SK-N-SH treated with all-trans-retinoic acid at 6 μM for 48 hours (cell line): Measurements from ENCODE around the gene ATF6.

Experiments used
- ATAC-seq: fragments of 200-7000 bp; cut with Tn5 transposase; 3 replicates; pipeline ENCODE4 v1.9.1; 2020; ENCODE audit warnings: mild to moderate bottlenecking, moderate library complexity
- ARNTL ChIP-seq: fragments of 450-650 bp; formaldehyde crosslinking; IDR thresholded peaks from 2 replicates; pipeline ENCODE4 v1.5.0; 2020; ENCODE audit warnings: low read depth, mild to moderate bottlenecking, moderate library complexity, borderline replicate concordance
- BACH2 ChIP-seq: fragments of 250-450 bp; sonication (Bioruptor Pico); IDR thresholded peaks from 2 replicates; pipeline ENCODE4 v1.9.0; 2021; ENCODE audit warnings: mild to moderate bottlenecking, borderline replicate concordance
- CREB5 ChIP-seq: fragments of 250-450 bp; sonication (Bioruptor Pico); IDR thresholded peaks from 2 replicates; pipeline ENCODE4 v1.5.1; 2020; ENCODE audit warnings: low read depth, mild to moderate bottlenecking, moderate library complexity
- CSRNP3 ChIP-seq: fragments of 250-450 bp; sonication (Bioruptor Pico); IDR thresholded peaks from 2 replicates; pipeline ENCODE4 v1.5.1; 2021; ENCODE audit warnings: mild to moderate bottlenecking, moderate library complexity
- GLIS3 ChIP-seq: fragments of 250-450 bp; sonication (Bioruptor Pico); IDR thresholded peaks from 2 replicates; pipeline ENCODE4 v1.5.0; 2020; ENCODE audit warnings: mild to moderate bottlenecking, moderate library complexity
- ISL1 ChIP-seq: fragments of 250-450 bp; sonication (Bioruptor Pico); IDR thresholded peaks from 2 replicates; pipeline ENCODE4 v2.1.2; 2022; ENCODE audit warnings: mild to moderate bottlenecking, moderate library complexity
- OSR1 ChIP-seq: fragments of 250-450 bp; sonication (Bioruptor Pico); IDR thresholded peaks from 2 replicates; pipeline ENCODE4 v1.8.0; 2022; ENCODE audit warnings: moderate library complexity, mild to moderate bottlenecking, inconsistent platforms
- PATZ1 ChIP-seq: fragments of 250-450 bp; sonication (Bioruptor Pico); IDR thresholded peaks from 2 replicates; pipeline ENCODE4 v1.8.0; 2020; ENCODE audit warnings: mild to moderate bottlenecking, moderate library complexity, borderline replicate concordance
- POU6F1 ChIP-seq: fragments of 250-450 bp; sonication (Bioruptor Pico); IDR thresholded peaks from 2 replicates; pipeline ENCODE4 v1.8.0; 2021; ENCODE audit warnings: low read depth, mild to moderate bottlenecking, moderate library complexity, borderline replicate concordance
- PPARA ChIP-seq: fragments of 250-450 bp; sonication (Bioruptor Pico); IDR thresholded peaks from 2 replicates; pipeline ENCODE4 v1.5.0; 2020; ENCODE audit warnings: mild to moderate bottlenecking, borderline replicate concordance
- RARB ChIP-seq: fragments of 250-450 bp; sonication (Bioruptor Pico); IDR thresholded peaks from 2 replicates; pipeline ENCODE4 v1.8.0; 2021; ENCODE audit warnings: mild to moderate bottlenecking, moderate library complexity
- SNAI2 ChIP-seq: fragments of 250-450 bp; sonication (Bioruptor Pico); IDR thresholded peaks from 2 replicates; pipeline ENCODE4 v1.5.0; 2020; ENCODE audit warnings: mild to moderate bottlenecking, moderate library complexity
- TOX ChIP-seq: fragments of 250-450 bp; sonication (Bioruptor Pico); IDR thresholded peaks from 2 replicates; pipeline ENCODE4 v1.8.0; 2021; ENCODE audit warnings: mild to moderate bottlenecking, moderate library complexity, borderline replicate concordance
- TSHZ2 ChIP-seq: fragments of 250-450 bp; sonication (Bioruptor Pico); IDR thresholded peaks from 2 replicates; pipeline ENCODE4 v1.5.0; 2020; ENCODE audit warnings: mild to moderate bottlenecking, moderate library complexity
- ZC3H10 ChIP-seq: fragments of 250-450 bp; sonication (Bioruptor Pico); IDR thresholded peaks from 2 replicates; pipeline ENCODE4 v1.5.1; 2021; ENCODE audit warnings: mild to moderate bottlenecking, moderate library complexity
- ZFP3 ChIP-seq: fragments of 250-450 bp; sonication (Bioruptor Pico); IDR thresholded peaks from 2 replicates; pipeline ENCODE4 v1.5.0; 2020; ENCODE audit warnings: mild to moderate bottlenecking, moderate library complexity
- ZFP30 ChIP-seq: fragments of 450-650 bp; formaldehyde crosslinking; IDR thresholded peaks from 2 replicates; pipeline ENCODE4 v1.5.0; 2022; ENCODE audit warnings: mild to moderate bottlenecking, moderate library complexity
- ZNF565 ChIP-seq: fragments of 450-650 bp; formaldehyde crosslinking; conservative IDR thresholded peaks from 2 replicates; pipeline ENCODE4 v1.5.0; 2020; ENCODE audit warnings: low read depth, mild to moderate bottlenecking, moderate library complexity
- ZNF70 ChIP-seq: fragments of 450-650 bp; formaldehyde crosslinking; IDR thresholded peaks from 2 replicates; pipeline ENCODE4 v1.5.0; 2020; ENCODE audit warnings: mild to moderate bottlenecking, moderate library complexity
- ZNF8 ChIP-seq: fragments of 450-650 bp; formaldehyde crosslinking; IDR thresholded peaks from 2 replicates; pipeline ENCODE4 v1.5.0; 2020; ENCODE audit warnings: mild to moderate bottlenecking, moderate library complexity

The ATF6 gene

GRCh38 chr1:161949548-161949947 lies 183.4 kb downstream of the ATF6 start:
- no peak for TF ChIP-seq ARNTL (CRISPR knock-in tag)
- no peak for TF ChIP-seq RARB (CRISPR knock-in tag)
- TF ChIP-seq ZFP3 (CRISPR knock-in tag), result no peak
- TF ChIP-seq TSHZ2, result no peak
- no peak for TF ChIP-seq ISL1 (CRISPR knock-in tag)
- TF ChIP-seq BACH2 (CRISPR knock-in tag), result no peak
- no peak for TF ChIP-seq GLIS3 (CRISPR knock-in tag)
- TF ChIP-seq ZNF70 (CRISPR knock-in tag), result no peak
- TF ChIP-seq PPARA (CRISPR knock-in tag), result no peak
- TF ChIP-seq ZNF8 (CRISPR knock-in tag), result no peak
- TF ChIP-seq SNAI2 (CRISPR knock-in tag), result no peak
- no peak for TF ChIP-seq PATZ1 (CRISPR knock-in tag)
- TF ChIP-seq CREB5 (CRISPR knock-in tag), result no peak
- TF ChIP-seq TOX (CRISPR knock-in tag), result no peak
- TF ChIP-seq ZFP30 (CRISPR knock-in tag), result no peak
- ATAC-seq, result no peak

- ATAC-seq, result no peak
- TF ChIP-seq OSR1 (CRISPR knock-in tag) (no peak), POU6F1 (no peak), ZNF70 (CRISPR knock-in tag) (no peak), ZNF8 (CRISPR knock-in tag) (no peak), RARB (CRISPR knock-in tag) (no peak), ZFP30 (CRISPR knock-in tag) (no peak), ARNTL (CRISPR knock-in tag) (no peak), PPARA (CRISPR knock-in tag) (no peak), BACH2 (CRISPR knock-in tag) (no peak), ZC3H10 (CRISPR knock-in tag) (no peak), ZFP3 (CRISPR knock-in tag) (no peak), CSRNP3 (CRISPR knock-in tag) (no peak), ZNF565 (CRISPR knock-in tag) (no peak), CREB5 (CRISPR knock-in tag) (no peak), TOX (CRISPR knock-in tag) (no peak)
These were observed 184.3 kb downstream of the ATF6 start for GRCh38 chr1:161950377-161950776.
